SW480 (cell line): ENCODE results near the gene CACNA1G.

Experiments
- DNase-seq: peaks from one replicate; pipeline ENCODE4 v3.0.0-alpha.2; 2016; ENCODE audit warnings: low spot score

CACNA1G gene

DNA sequence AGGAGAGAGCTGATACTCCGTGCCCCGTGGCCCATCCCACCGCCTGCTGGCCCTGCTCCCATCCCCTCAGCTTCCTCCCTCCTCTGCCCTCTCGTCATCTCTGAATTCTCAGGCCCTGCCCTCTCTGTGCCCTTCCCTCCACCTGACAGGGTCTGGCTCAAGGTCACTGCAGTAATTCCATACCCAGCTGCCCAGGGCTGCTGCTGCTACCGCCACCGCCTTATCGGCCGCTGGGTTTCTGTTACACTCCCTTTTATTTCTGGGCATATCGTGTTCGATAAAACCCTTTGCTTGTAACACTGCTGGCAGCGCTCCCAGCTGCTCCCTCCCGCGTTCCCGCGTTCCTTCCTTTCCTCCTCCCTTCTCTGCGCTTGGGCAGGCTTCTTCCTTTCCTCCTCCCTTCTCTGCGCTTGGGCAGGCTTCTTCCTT, 26.8 kb upstream of the CACNA1G start:
- DNase-seq: no peak

DNA sequence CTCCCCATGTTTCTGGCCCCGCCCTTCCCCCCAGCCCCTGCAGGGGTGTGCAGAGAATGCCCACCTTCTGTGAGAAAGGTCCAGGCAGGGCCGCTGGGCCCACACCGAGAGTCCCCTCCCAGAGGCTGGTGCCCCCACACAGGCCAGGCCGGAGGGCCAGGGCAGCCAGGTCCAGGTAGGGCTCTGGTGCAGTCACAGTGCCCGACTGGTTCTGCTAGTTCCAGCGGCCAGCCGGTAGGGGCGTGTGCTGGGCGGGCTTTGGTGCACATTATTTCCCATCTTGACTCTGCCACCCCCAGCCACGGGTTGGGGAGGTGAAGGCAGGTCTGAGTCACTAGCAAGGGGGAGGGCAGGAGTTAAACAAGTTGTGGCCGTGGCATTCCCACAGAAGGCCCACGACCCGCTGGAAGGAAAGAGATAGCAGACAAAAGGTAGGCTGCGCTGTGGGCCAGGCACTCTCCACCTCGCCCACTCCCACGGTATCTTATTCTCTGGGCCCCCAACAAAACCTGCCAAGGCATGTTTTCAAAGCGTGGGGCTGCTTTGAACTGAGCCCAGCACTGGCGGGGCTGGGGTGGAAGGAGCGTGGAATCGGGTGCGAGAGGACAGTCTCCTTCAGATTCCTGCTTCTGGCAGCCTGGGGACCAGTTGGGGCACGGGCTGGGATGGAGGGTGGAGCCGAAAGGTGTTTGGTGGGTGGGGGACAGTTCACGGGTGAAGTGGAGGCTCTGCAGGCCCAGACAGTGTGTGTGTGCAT, 26.1 kb upstream of the CACNA1G start:
- DNase-seq: no peak

- DNase-seq: no peak
Observed at GRCh38 chr17:50534979-50535326, 25.6 kb upstream of the CACNA1G start.

GRCh38 chr17:50535407-50535806, 25.1 kb upstream of the CACNA1G start:
- DNase-seq: no peak

DNA sequence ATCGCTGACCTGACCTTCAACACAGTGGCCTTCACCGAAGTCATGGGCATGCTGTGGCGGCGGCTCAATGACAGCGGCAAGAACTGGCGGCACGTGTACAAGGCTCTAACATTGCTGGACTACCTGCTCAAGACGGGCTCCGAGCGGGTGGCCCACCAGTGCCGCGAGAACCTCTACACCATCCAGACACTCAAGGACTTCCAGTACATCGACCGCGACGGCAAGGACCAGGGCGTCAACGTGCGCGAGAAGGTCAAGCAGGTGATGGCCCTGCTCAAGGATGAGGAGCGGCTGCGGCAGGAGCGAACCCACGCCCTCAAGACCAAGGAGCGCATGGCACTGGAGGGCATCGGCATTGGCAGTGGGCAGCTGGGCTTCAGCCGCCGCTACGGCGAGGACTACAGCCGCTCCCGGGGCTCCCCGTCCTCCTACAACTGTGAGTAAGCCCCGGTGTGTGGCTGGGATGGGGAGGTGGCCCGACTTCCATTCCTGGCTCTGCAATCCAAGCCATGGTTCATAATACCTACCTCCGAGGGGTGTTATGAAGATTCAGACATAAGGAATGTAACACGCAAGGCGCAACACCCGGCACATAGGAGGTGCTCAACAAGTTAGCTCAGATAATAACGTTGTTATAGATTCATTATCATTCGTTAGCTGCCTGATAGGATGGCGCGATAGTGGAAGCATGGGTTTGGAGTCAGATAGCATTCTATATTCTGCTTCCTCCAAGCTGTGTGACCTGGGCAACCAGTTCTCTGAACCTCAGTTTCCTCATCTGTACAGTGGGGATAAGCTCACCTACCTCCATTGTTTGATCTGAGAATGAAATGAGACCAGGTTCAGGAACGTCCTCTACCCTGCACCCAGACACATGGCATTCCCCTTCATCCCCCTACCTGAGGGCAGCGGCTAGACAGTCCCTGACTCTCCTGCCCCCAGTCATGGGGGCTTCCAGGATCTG, 23.6 kb upstream of the CACNA1G start:
- no peak for DNase-seq

DNA sequence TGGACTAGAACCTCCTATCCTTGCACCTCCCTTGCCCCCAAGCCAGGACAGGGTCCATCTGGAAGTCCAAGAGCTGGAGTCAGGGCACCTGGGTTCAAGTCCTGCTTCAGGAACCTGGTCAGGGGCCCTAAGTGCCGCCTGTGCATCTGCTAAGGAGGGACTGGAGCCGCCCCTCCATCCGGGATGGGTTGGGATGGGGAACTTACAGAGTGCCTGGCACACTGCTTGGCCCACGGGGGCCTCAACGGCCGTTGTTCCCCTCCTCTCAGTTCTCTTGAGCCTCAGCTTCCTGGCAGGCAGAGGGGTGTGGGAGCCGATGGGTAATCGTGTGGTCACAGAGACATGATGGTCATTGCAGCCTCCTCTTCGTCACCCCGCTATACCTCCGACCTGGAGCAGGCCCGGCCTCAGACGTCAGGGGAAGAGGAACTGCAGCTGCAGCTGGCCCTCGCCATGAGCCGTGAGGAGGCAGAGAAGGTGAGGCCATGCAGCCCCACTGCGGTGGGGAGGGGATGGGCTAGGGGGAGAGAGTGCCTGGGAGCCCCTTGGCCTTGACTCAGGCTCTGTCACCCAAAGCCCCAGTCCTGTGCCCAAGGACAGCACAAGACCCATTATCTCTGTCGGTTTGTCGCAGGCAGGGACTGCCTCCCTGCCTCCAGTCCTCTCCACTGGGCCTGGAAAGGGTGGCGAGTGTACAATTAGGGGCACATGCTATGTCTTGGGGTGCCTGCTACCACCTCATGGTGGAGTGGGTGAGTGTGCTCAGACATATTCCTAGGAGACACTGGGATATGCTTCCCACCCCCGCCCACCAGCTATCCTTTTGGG, 22.6 kb upstream of the CACNA1G start:
- DNase-seq: no peak

GRCh38 chr17:50538549-50539410, 21.7 kb upstream of the CACNA1G start:
- DNase-seq: no peak

- DNase-seq: peak; percentile 72
Observed at GRCh38 chr17:50539762-50540559, 20.6 kb upstream of the CACNA1G start.

DNA sequence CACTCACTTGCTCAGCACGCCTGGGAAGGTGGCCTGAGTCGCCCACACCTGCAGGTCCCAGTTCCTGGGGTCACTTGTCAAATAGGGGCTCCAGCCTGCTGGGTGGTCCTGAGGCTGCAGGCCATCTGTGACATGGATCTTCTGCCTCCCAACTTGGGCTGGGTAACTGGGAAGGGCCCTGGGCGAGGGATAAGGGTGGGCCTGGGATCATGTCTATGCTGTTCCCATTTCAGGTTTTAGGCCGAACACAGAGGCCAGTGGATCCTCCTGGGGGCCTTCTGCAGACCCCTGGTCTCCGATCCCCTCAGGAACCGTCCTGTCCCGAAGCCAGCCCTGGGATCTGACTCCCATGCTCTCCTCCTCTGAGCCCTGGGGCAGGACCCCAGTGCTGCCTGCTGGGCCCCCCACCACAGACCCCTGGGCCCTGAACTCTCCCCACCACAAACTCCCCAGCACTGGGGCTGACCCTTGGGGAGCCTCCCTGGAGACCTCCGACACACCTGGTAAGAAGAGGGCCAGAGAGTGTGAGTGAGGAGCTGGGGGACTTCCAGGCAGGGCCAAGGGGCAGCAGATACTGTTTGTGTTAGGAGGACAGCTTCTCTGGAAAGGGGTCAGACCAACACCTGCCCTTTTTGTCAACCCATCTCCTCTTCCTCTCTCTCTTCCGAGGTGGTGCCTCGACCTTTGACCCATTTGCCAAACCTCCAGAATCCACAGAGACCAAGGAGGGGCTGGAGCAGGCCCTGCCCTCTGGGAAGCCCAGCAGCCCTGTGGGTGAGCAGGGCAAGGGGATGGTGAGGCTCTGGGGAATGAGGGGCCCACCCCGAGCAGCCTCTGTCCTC, 19.7 kb upstream of the CACNA1G start:
- no peak for DNase-seq

- no peak for DNase-seq
Observed at GRCh38 chr17:50541402-50541715, 19.2 kb upstream of the CACNA1G start.

GRCh38 chr17:50541716-50542688, 18.5 kb upstream of the CACNA1G start:
- DNase-seq: peak; percentile 88

DNA sequence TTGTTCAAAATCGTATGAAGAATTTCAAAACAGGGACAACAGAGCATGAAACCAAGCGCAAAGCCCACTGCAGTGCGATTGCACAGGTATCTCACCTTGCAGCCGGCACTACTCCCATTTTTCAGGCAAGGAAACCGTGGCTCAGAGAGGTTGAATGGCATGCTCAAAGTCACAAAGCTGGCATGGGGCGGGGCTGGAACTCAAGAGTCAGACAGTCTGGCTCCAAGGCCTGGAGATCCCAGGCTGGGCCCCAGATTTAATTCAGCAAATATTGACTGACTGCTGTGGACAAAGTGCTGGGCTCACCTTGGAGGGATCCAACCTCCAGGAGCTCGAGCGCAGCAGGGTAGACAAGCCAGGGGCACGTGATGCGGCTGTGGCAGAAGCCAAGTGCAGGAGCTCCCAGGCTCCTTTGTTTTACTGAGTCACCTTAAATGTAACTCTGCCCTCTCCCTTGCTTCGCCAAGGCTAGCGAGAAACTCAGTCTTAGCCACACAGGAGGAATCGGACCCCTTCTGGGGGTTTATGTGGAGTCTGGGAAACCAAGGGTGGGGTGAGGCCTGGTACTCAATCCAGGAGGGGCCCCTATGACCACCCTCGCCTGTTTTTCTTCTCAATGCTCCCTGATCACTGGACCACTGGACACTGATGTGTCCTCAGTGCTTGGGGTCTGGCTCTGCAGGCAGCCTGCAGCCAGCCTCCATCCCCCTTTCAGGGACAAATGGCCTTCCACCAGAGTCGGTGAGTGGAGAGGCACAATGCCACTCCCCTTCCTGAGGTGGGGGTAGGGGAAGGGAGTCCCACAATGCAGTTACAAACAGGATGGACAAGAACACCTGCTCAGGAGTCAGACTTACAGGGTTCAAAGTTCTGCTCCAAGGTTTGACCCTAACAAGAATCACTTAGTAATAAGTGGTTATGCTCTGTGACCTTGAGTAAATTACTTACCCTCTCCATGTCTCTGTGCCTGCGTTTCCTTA, 17.4 kb upstream of the CACNA1G start:
- no peak for DNase-seq

DNA sequence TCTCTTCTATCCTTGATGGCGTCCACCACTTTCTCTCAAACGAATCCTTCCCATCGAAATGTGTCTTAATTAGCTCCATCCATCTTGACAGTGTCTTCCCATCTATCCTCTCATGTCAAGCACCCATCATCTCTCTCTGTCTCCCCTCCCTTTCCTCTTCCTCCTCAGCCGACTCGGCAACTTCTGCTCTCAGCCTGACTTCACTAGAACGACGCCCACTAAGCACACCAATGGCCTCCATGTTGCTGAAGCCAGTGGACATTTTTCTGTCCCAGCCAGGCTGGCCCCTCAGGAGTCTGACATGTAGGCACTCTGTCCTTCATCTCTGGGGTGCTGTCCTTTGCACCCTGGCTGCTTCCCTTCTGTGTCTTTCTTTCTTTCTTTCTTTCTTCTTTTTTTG, 16.0 kb upstream of the CACNA1G start:
- DNase-seq: no peak

DNA sequence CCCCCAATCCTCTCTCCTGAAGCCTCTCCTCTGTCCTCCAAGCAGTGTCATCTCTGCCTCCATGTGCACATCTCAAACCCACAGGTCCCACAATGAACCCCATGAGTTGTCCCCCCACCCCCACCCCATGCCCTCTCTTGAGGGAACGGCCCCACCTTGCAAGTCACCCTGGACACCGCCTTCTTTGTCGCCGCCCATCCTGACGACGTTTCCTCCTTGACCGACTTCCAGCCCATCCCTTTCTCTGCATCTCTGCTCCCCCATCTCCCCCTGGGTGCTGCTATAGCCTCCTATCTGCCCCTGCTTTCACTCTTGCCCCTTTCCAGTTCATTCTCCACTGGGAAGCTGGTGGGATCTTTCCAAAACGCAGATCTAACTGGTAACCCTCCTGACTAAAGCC, 15.2 kb upstream of the CACNA1G start:
- DNase-seq: no peak

DNA sequence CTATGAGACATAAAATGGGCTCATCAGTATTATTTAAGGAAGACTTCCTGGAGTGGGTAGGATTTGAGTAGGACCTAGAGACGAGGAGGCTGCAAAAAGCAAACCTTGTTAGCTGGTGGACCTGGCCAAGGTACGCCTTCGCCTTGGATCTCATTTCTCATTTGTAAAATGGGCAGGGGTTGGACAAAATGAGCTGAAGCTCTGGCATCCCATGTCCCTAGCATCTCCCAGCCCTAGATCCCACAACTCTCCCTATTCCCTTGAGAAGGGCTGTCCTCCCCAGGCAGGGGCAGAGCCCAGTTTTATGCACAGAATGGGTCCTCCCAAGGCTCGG, 13.8 kb upstream of the CACNA1G start:
- no peak for DNase-seq

- peak; percentile 88 for DNase-seq
Observed at GRCh38 chr17:50547035-50547735, 13.3 kb upstream of the CACNA1G start, which contains the start of gene SPATA20. SPATA20 (plus strand) TSS chr17:50547174; CDS start chr17:50547209, 35 bp downstream.

- no peak for DNase-seq
Observed at GRCh38 chr17:50547736-50548083, 12.8 kb upstream of the CACNA1G start.
